Neural cell (in vitro differentiated cells): ENCODE data around the gene MBD5.

Experiments
- CTCF ChIP-seq: fragments of 450-650 bp; IDR thresholded peaks from 2 replicates; pipeline ENCODE4 v1.5.1; 2014; ENCODE audit warnings: antibody characterized with exemption, mild to moderate bottlenecking, moderate library complexity; ENCODE audit not compliant: poor library complexity, severe bottlenecking
- EZH2 ChIP-seq: fragments of 200-600, 300-800 bp; shearing (Covaris generic), sonication (generic); IDR thresholded peaks from 2 replicates; pipeline ENCODE4 v1.6.1; 2014; ENCODE audit warnings: antibody characterized with exemption, low read length, borderline replicate concordance, mild to moderate bottlenecking; ENCODE audit not compliant: insufficient read depth, poor library complexity, severe bottlenecking
- RAD21 ChIP-seq: fragments of 450-650 bp; conservative IDR thresholded peaks from 2 replicates; pipeline ENCODE4 v1.6.1; 2014; ENCODE audit warnings: antibody characterized with exemption, mild to moderate bottlenecking, moderate library complexity
- TAF1 ChIP-seq: IDR thresholded peaks from 2 replicates; pipeline ENCODE4 v1.6.1; 2012; ENCODE audit warnings: low read depth

DNA sequence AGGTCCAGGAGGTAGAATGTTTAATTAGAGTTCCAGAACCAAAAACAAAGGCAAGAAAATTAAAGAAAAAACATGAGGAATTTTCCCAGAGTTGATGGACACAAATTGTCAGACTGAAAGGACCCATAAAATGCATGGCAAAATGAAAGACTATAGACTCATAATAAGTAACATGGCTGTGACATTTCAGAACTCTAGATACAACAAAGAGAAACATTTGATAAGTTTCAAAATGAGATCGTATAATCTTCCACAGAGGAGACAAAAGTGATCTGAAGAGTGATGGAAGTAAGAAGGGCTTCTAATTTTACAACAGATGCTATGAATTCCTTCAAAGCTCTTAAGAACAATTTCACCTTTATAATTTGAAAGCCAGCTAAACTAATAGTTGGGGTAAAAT lies 20.8 kb upstream of the MBD5 start:
- no peak for TF ChIP-seq CTCF
- TF ChIP-seq TAF1, result no peak
- no peak for TF ChIP-seq RAD21
- no peak for TF ChIP-seq EZH2
